HepG2 (cell line): Measurements from ENCODE around the gene PC. TPM values are rescaled to one million over a fixed set of nuclear protein-coding genes. Genes with fewer than 3 reads are reported as not detected.

Experiments
- ATAC-seq: fragments of 200-7000 bp; cut with Tn5 transposase; 3 replicates; pipeline ENCODE4 v1.9.1; 2020; ENCODE audit warnings: mild to moderate bottlenecking, moderate library complexity
- BruUV-seq: library from RNA; stranded (reverse); fragments of 400-500 nt; replicated peaks from 2 replicates; lab custom pipeline; 2021; lab: Mats Ljungman, UMichigan
- CTCF ChIA-PET: fragments of 300-600 bp; formaldehyde crosslinking; extraction: SDS; loops from one replicate; lab custom pipeline; 2021; ENCODE audit warnings: low total read pairs, inconsistent platforms, low intra/inter-chr PET ratio; lab: Yijun Ruan, JAX
- POLR2A ChIA-PET: fragments of 350-600 bp; sonication (Branson Sonifier 250); formaldehyde crosslinking; loops from one replicate; lab custom pipeline; 2020; ENCODE audit warnings: antibody characterized with exemption, inconsistent platforms; lab: Yijun Ruan, JAX
- DNase-seq: peaks from one replicate; pipeline ENCODE4 v3.0.0-alpha.2; 2015; ENCODE audit warnings: low spot score
- FAIRE-seq: peaks from 3 replicates; lab custom pipeline; 2011; peaks lifted over from hg19 to GRCh38; lab: Jason Lieb, UNC
- H2AFZ ChIP-seq: one replicate; pipeline ENCODE4 v1.6.1; 2011; ENCODE audit warnings: low read length, inconsistent platforms
- H3K27ac ChIP-seq: fragments of 300-600 bp; 3 replicates; pipeline ENCODE4 v1.8.0; 2011; ENCODE audit warnings: mixed run types, mild to moderate bottlenecking, mixed read lengths, low read length, inconsistent platforms; ENCODE audit not compliant: insufficient read depth; ENCODE audit errors: extremely low read length
- H3K27me3 ChIP-seq, 2 experiments: fragments of 200-600 bp in 1 of 2; 2 replicates in 1 of 2; 3 replicates in 1 of 2; pipeline versions ENCODE4 v1.6.0 to v1.8.0; 2011; ENCODE audit warnings: low read length in 2 of 2, mild to moderate bottlenecking in 2 of 2, moderate library complexity in 2 of 2, inconsistent platforms in 1 of 2; ENCODE audit not compliant: insufficient read depth in 2 of 2, control insufficient read depth in 1 of 2
- H3K36me3 ChIP-seq, 2 experiments: fragments of 200-600 bp in 1 of 2; replicated peaks in 1 of 2; 2 replicates in 1 of 2; 3 replicates in 1 of 2; pipeline versions ENCODE4 v1.5.1 to v1.8.0; 2011; ENCODE audit warnings: low read length in 2 of 2, inconsistent platforms in 1 of 2; ENCODE audit not compliant: insufficient read depth in 2 of 2, control insufficient read depth in 1 of 2
- H3K4me1 ChIP-seq: 2 replicates; pipeline ENCODE4 v1.5.1; 2012; ENCODE audit warnings: low read length, inconsistent platforms; ENCODE audit not compliant: insufficient read depth
- H3K4me2 ChIP-seq: 2 replicates; pipeline ENCODE4 v1.6.0; 2011; ENCODE audit warnings: low read depth, low read length, inconsistent platforms
- H3K4me3 ChIP-seq, 3 experiments: fragments of 200-600 bp in 1 of 3; sonication (generic), shearing (Covaris generic) in 1 of 3; replicated peaks in 1 of 3; 2 replicates each; pipeline ENCODE4 v1.5.1; 2011 to 2016; ENCODE audit warnings: low read length in 3 of 3, inconsistent platforms in 2 of 3, low read depth in 2 of 3, mild to moderate bottlenecking in 2 of 3, control low read depth in 1 of 3, mixed read lengths in 1 of 3; ENCODE audit not compliant: insufficient read depth in 1 of 3
- H3K79me2 ChIP-seq: one replicate; pipeline ENCODE4 v1.6.1; 2011; ENCODE audit warnings: low read length, inconsistent platforms; ENCODE audit not compliant: insufficient read depth
- H3K9ac ChIP-seq: 2 replicates; pipeline ENCODE4 v1.6.0; 2011; ENCODE audit warnings: mild to moderate bottlenecking, low read depth, low read length, inconsistent platforms; ENCODE audit not compliant: insufficient read depth
- H3K9me3 ChIP-seq: 2 replicates; pipeline ENCODE4 v1.5.1; 2012; ENCODE audit warnings: mild to moderate bottlenecking, low read length
- H4K20me1 ChIP-seq: 2 replicates; pipeline ENCODE4 v1.6.0; 2011; ENCODE audit warnings: inconsistent platforms, mild to moderate bottlenecking, low read length, moderate library complexity; ENCODE audit not compliant: insufficient read depth
- CEBPB ChIP-seq: IDR thresholded peaks from 2 replicates; pipeline ENCODE4 v1.6.1; 2011; ENCODE audit warnings: low read depth, low read length, improper control_type of control experiment, borderline replicate concordance
- ELK4 ChIP-seq: sonication (generic); formaldehyde crosslinking; IDR thresholded peaks from 2 replicates; pipeline ENCODE4 v1.9.0; 2021; ENCODE audit warnings: missing genetic modification reagents, borderline replicate concordance
- FOXA1 ChIP-seq, 2 experiments: fragments of 450-650 bp in 1 of 2; sonication (generic) in 1 of 2; formaldehyde crosslinking in 1 of 2; IDR thresholded peaks; 2 replicates each; pipeline versions ENCODE4 v1.4.0 to v1.6.1; 2016 to 2020; ENCODE audit warnings: missing genetic modification reagents in 1 of 2
- GATAD2A ChIP-seq: IDR thresholded peaks from 2 replicates; pipeline ENCODE4 v1.6.1; 2016
- PAF1 ChIP-seq: IDR thresholded peaks from 2 replicates; pipeline ENCODE4 v1.6.1; 2016; ENCODE audit warnings: missing genetic modification reagents, missing compliant biosample characterization
- ZNF264 ChIP-seq: sonication (generic); formaldehyde crosslinking; IDR thresholded peaks from 2 replicates; pipeline ENCODE4 v1.4.0; 2020; ENCODE audit warnings: missing genetic modification reagents
- WGBS: methylation state at CpG from one replicate; pipeline ENCODE4 v1.1.6; 2017; ENCODE audit warnings: low lambda C conversion rate; 5-methylcytosine and 5-hydroxymethylcytosine counted together
- in situ Hi-C: cut with HindIII; loops from 2 replicates; pipeline ENCODE4 v1.10.0; 2017; ENCODE audit warnings: low pct_unique_long_range_greater_than_20kb; ENCODE audit not compliant: extremely low pct_ligation_motif_present
- intact Hi-C: fragments of 100-400 bp; cut with micrococcal nuclease; formaldehyde crosslinking; loops from one replicate; pipeline ENCODE4 v1.10.0; 2022; ENCODE audit not compliant: unreplicated experiment
- polyA plus RNA-seq, 8 experiments: library from polyadenylated mRNA; depleted of rRNA in 3 of 8; stranded (reverse) in 7 of 8; unstranded in 1 of 8; fragments of >200 nt; fragmentation: Illumina TruSeq in 4 of 8; extraction: Trizol in 4 of 8; gene quantifications; 2 replicates each; pipeline versions ENCODE4 v1.2.1 to v1.2.3, GENCODE V29; 2011 to 2016; ENCODE audit warnings: low read depth in 4 of 8, missing spikeins in 1 of 8, mixed read lengths in 1 of 8; ENCODE audit not compliant: insufficient read depth in 1 of 8
- total RNA-seq, 5 experiments: library from RNA; depleted of rRNA; stranded (reverse); fragments of >200 nt; fragmentation: Illumina TruSeq; extraction: Trizol; gene quantifications; 2 replicates each; pipeline ENCODE4 v1.2.3, GENCODE V29; 2016; ENCODE audit warnings: low read depth in 1 of 5
- TF ChIP-seq, protein P1 (sequence below): sonication (generic); formaldehyde crosslinking; IDR thresholded peaks from 2 replicates; pipeline ENCODE4 v1.4.0; 2020; ENCODE audit warnings: missing genetic modification reagents

PC gene
- total and polyA plus RNA-seq, 2 of the 13 experiments (the other 11 are each of a cell fraction or from before 2014, with no cell fraction given), result 29.0 to 39.0 TPM

GRCh38 chr11:66889960-66890359 is 68.2 kb downstream of the PC start:
- TF ChIP-seq CEBPB (0 out of 2 replicates have a peak, but pooled peaks have one; percentile 7), ZNF264 (peak; percentile 70; the same call in 1 of the 2 replicates), FOXA1 (IDR thresholded peaks at IDR 0.05) (no peak), FOXA1 (CRISPR knock-in tag; IDR thresholded peaks at IDR 0.05) (0 out of 2 replicates have a peak, but pooled peaks have one; percentile 28), GATAD2A (CRISPR knock-in tag) (0 out of 2 replicates have a peak, but pooled peaks have one; percentile 15), PAF1 (no peak)
- peaks cover 31% of the 10 kb centered on the region for H3K79me2 ChIP-seq
- DNase-seq, result peak; percentile 60
- H3K4me1 ChIP-seq, result peaks cover 48% of the 10 kb centered on the region
- H4K20me1 ChIP-seq, result peaks cover 9% of the 10 kb centered on the region; the same call in 1 of the 2 replicates
- ATAC-seq, result peak; percentile 55; the same call in 2 of the 3 replicates
- POLR2A ChIA-PET, result no interaction called here
- BruUV-seq, result no TSS peak
- no peak overlapping the region for H3K4me3 ChIP-seq
- peak; percentile 66 for FAIRE-seq
- 35% methylated on average over 8 of the region's 8 CpGs for WGBS
- intact Hi-C loops, result no loop called here
- H3K9ac ChIP-seq, result no peak overlapping the region
- no peak overlapping the region for H2AFZ ChIP-seq
- no peaks in the 10 kb centered on the region for H3K9me3 ChIP-seq
- no peaks in the 10 kb centered on the region for H3K27me3 ChIP-seq
- in situ Hi-C loops, result no loop called here
- H3K4me2 ChIP-seq, result peak overlapping the region; percentile 34; the same call in 1 of the 2 replicates
- CTCF ChIA-PET, result no interaction called here
- H3K27ac ChIP-seq, result peak overlapping the region; percentile 35
- H3K36me3 ChIP-seq, result peaks cover 0 to 26% of the 10 kb centered on the region in 2 experiments; a peak in 2 of 5 replicates

DNA sequence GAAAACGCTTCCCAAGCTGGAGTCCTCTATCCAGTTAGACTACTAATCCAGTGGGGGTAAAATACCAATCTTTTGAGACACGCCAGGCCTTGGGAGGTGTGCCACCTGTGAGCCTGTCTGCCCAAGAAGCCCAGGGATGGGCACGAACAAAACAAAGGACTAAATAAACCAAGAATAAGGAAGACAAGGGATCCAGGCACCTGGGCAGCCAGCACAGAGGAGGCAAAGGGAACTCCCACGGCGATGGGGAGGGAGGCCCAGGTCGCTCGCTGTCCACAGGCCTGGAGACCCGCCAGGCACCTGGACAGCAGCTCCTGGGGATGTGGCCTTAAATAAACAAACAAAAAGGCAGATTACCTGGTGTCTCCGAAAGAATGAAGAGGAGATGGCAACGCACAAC is 69.9 kb downstream of the PC start:
- Histone ChIP-seq H3K4me1 (peaks cover 64% of the 10 kb centered on the region), H3K4me3 (no peak overlapping the region), H3K9ac (no peak overlapping the region), H3K36me3 (peaks cover 0 to 26% of the 10 kb centered on the region in 2 experiments; a peak in 2 of 5 replicates), H2AFZ (no peak overlapping the region), H3K9me3 (no peaks in the 10 kb centered on the region), H4K20me1 (peaks cover 13% of the 10 kb centered on the region; the same call in 1 of the 2 replicates), H3K27me3 (no peaks in the 10 kb centered on the region), H3K27ac (no peak overlapping the region)
- no TSS peak for BruUV-seq
- POLR2A ChIA-PET, result no interaction called here
- FAIRE-seq, result no peak
- DNase-seq, result no peak
- CTCF ChIA-PET, result no interaction called here
- no peak for ATAC-seq
- intact Hi-C loops, result no loop called here
- TF ChIP-seq, protein P1, sequence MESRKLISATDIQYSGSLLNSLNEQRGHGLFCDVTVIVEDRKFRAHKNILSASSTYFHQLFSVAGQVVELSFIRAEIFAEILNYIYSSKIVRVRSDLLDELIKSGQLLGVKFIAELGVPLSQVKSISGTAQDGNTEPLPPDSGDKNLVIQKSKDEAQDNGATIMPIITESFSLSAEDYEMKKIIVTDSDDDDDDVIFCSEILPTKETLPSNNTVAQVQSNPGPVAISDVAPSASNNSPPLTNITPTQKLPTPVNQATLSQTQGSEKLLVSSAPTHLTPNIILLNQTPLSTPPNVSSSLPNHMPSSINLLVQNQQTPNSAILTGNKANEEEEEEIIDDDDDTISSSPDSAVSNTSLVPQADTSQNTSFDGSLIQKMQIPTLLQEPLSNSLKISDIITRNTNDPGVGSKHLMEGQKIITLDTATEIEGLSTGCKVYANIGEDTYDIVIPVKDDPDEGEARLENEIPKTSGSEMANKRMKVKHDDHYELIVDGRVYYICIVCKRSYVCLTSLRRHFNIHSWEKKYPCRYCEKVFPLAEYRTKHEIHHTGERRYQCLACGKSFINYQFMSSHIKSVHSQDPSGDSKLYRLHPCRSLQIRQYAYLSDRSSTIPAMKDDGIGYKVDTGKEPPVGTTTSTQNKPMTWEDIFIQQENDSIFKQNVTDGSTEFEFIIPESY (CRISPR knock-in tag), result peak; percentile 67
- no peak for TF ChIP-seq ELK4 (CRISPR knock-in tag)
- TF ChIP-seq, all 625 proteins: peak for 1
- Histone ChIP-seq H3K4me2 (no peak overlapping the region), H3K79me2 (peaks cover 24% of the 10 kb centered on the region)
- in situ Hi-C loops, result no loop called here
- WGBS, result 93% methylated on average over 10 of the region's 10 CpGs
